NCI-H146 treated with DMSO at 0.1 percent for 48 hours (cell line): Measurements from ENCODE around the gene PARP16.

Experiments used
- DNase-seq: peaks from one replicate; lab custom pipeline; 2025; ENCODE audit not compliant: unreplicated experiment; lab: John Stamatoyannopoulos, UW

The PARP16 gene

DNA sequence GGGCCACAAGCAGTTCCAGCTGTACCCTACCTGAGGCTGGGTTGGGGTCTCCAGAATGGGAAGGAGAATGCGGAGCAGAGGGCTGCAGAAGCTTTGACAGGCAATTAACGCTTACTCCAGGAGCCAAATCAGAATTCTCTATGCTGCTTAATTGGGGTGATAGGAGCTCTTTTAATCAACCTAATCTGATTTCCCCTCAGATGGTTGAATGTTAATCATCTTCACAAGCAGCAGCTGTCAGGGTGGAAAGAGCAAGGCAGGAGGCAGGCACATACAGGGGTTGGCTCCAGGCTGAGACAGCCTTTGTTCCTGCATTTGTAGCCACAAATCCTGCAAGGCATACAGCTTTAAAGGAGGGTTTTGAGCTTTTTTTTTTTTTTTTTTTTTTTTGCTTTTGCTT, 78.0 kb downstream of the PARP16 start:
- DNase-seq: no peak
